NCI-H1092 treated with DMSO at 0.1 percent for 48 hours (cell line): ENCODE measurements around the gene MDM4.
A peak's percentile ranks its signal among the peaks of the same experiment; 100 is the strongest.

Source experiments
- DNase-seq: peaks from one replicate; lab custom pipeline; 2025; lab: John Stamatoyannopoulos, UW

Gene MDM4

GRCh38 chr1:204491655-204492054, 24.6 kb upstream of the MDM4 start:
- DNase-seq = no peak

- DNase-seq = peak; percentile 86
These were observed 22.8 kb upstream of the MDM4 start for GRCh38 chr1:204493145-204493983.

GRCh38 chr1:204493984-204494280, 22.3 kb upstream of the MDM4 start:
- peak; percentile 86 for DNase-seq

- peak; percentile 85 for DNase-seq
These were observed 21.7 kb upstream of the MDM4 start, which contains the start of gene PIK3C2B for GRCh38 chr1:204494281-204495077. PIK3C2B (minus strand) TSS chr1:204494805; CDS start chr1:204469802, 25,003 bp downstream.

- no peak for DNase-seq
These were observed 21.0 kb upstream of the MDM4 start for GRCh38 chr1:204495078-204495753.

- no peak for DNase-seq
These were observed 20.4 kb upstream of the MDM4 start for GRCh38 chr1:204495777-204496176.

GRCh38 chr1:204498981-204499380, 17.2 kb upstream of the MDM4 start:
- DNase-seq = no peak

GRCh38 chr1:204499511-204500468, 16.4 kb upstream of the MDM4 start:
- no peak for DNase-seq

- no peak for DNase-seq
These were observed 14.0 kb upstream of the MDM4 start for GRCh38 chr1:204502241-204502640.

- peak; percentile 78 for DNase-seq
These were observed 12.9 kb upstream of the MDM4 start for GRCh38 chr1:204503122-204503912.

- DNase-seq = no peak
These were observed 12.2 kb upstream of the MDM4 start for GRCh38 chr1:204503913-204504519.

- no peak for DNase-seq
These were observed 10.5 kb upstream of the MDM4 start for GRCh38 chr1:204505674-204506200.

- peak; percentile 96 for DNase-seq
These were observed 9.8 kb upstream of the MDM4 start for GRCh38 chr1:204506201-204506968.

GRCh38 chr1:204506969-204507316, 9.3 kb upstream of the MDM4 start:
- DNase-seq = peak; percentile 95

- DNase-seq = peak; percentile 75
These were observed 8.7 kb upstream of the MDM4 start for GRCh38 chr1:204507317-204508105.

- no peak for DNase-seq
These were observed 7.0 kb upstream of the MDM4 start for GRCh38 chr1:204509186-204509635.

GRCh38 chr1:204511366-204511765, 4.8 kb upstream of the MDM4 start:
- DNase-seq = no peak

- no peak for DNase-seq
These were observed 3.0 kb upstream of the MDM4 start for GRCh38 chr1:204513117-204513716.
